Endothelial cell of umbilical vein (primary cell): ENCODE measurements around the gene SPAG16. TPM values are rescaled to one million over a fixed set of nuclear protein-coding genes. Genes with fewer than 3 reads are reported as not detected.

Experiments
- BruUV-seq: library from RNA; stranded (reverse); fragments of 400-500 nt; replicated peaks from 2 replicates; lab custom pipeline; 2021; lab: Mats Ljungman, UMichigan
- CTCF ChIA-PET: fragments of 300-600, 350-600 bp; sonication (Branson Sonifier 250); formaldehyde crosslinking; loops from one replicate; lab custom pipeline; 2021; ENCODE audit warnings: antibody characterized with exemption, inconsistent platforms; lab: Charles Lee
- POLR2A ChIA-PET: fragments of 300-600, 350-600 bp; sonication (Branson Sonifier 250); formaldehyde crosslinking; loops from one replicate; lab custom pipeline; 2021; ENCODE audit warnings: antibody characterized with exemption, inconsistent platforms; lab: Charles Lee
- DNase-seq: peaks from one replicate; pipeline ENCODE4 v3.0.0-alpha.2; 2011; ENCODE audit warnings: low read depth, low spot score
- FAIRE-seq: peaks from 2 replicates; lab custom pipeline; 2011; peaks lifted over from hg19 to GRCh38; lab: Jason Lieb, UNC
- H2AFZ ChIP-seq: 2 replicates; pipeline ENCODE4 v1.6.0; 2012; ENCODE audit warnings: low read depth, low read length, control low read depth, inconsistent platforms
- H3K27ac ChIP-seq: 2 replicates; pipeline ENCODE4 v1.5.1; 2011; ENCODE audit warnings: low read depth, mild to moderate bottlenecking, control low read depth, low read length, moderate library complexity; ENCODE audit not compliant: insufficient read depth
- H3K27me3 ChIP-seq, 2 experiments: 2 replicates each; pipeline versions ENCODE4 v1.6.0 to v1.6.1; 2011; ENCODE audit warnings: low read length in 2 of 2, mixed read lengths in 1 of 2; ENCODE audit not compliant: control insufficient read depth in 2 of 2, insufficient read depth in 2 of 2
- H3K36me3 ChIP-seq, 2 experiments: 2 replicates in 1 of 2; 3 replicates in 1 of 2; pipeline ENCODE4 v1.5.1; 2011; ENCODE audit warnings: low read length in 2 of 2, mild to moderate bottlenecking in 1 of 2, moderate library complexity in 1 of 2; ENCODE audit not compliant: control insufficient read depth in 2 of 2, insufficient read depth in 2 of 2; ENCODE audit errors: extremely low read depth in 1 of 2
- H3K4me1 ChIP-seq: 3 replicates; pipeline ENCODE4 v1.5.1; 2011; ENCODE audit warnings: mild to moderate bottlenecking, low read length; ENCODE audit not compliant: control insufficient read depth, insufficient read depth; ENCODE audit errors: extremely low read depth
- H3K4me2 ChIP-seq: 2 replicates; pipeline ENCODE4 v1.6.1; 2011; ENCODE audit warnings: low read length, control low read depth, mixed read lengths; ENCODE audit not compliant: insufficient read depth
- H3K4me3 ChIP-seq, 3 experiments: fragments of 200-600 bp in 1 of 3; sonication (generic), shearing (Covaris generic) in 1 of 3; replicated peaks in 1 of 3; 2 replicates each; pipeline ENCODE4 v1.5.1; 2011 to 2016; ENCODE audit warnings: control low read depth in 3 of 3, low read length in 3 of 3, mild to moderate bottlenecking in 2 of 3, inconsistent platforms in 1 of 3, low read depth in 1 of 3, moderate library complexity in 1 of 3; ENCODE audit not compliant: insufficient read depth in 1 of 3
- H3K79me2 ChIP-seq: 2 replicates; pipeline ENCODE4 v1.6.0; 2012; ENCODE audit warnings: low read length, inconsistent platforms; ENCODE audit not compliant: control insufficient read depth, insufficient read depth
- H3K9ac ChIP-seq: replicated peaks from 2 replicates; pipeline ENCODE3; 2011; ENCODE audit warnings: low read length, control low read depth; ENCODE audit not compliant: insufficient read depth; ENCODE audit errors: extremely low read depth
- H3K9me1 ChIP-seq: replicated peaks from 3 replicates; pipeline ENCODE4 v1.6.0; 2011; ENCODE audit warnings: mild to moderate bottlenecking, low read length; ENCODE audit not compliant: control insufficient read depth, insufficient read depth; ENCODE audit errors: extremely low read depth
- H3K9me3 ChIP-seq: replicated peaks from 2 replicates; pipeline ENCODE4 v1.5.1; 2012; ENCODE audit warnings: low read length, inconsistent platforms; ENCODE audit not compliant: control insufficient read depth, insufficient read depth
- H4K20me1 ChIP-seq: replicated peaks from 2 replicates; pipeline ENCODE3; 2011; ENCODE audit warnings: mild to moderate bottlenecking, low read length; ENCODE audit not compliant: control insufficient read depth, insufficient read depth; ENCODE audit errors: extremely low read depth
- EZH2 ChIP-seq: IDR thresholded peaks from 2 replicates; pipeline ENCODE4 v1.6.1; 2012; ENCODE audit warnings: borderline replicate concordance, low read depth, mild to moderate bottlenecking, moderate library complexity, low read length, inconsistent platforms; ENCODE audit not compliant: severe bottlenecking
- FOS ChIP-seq: IDR thresholded peaks from 2 replicates; pipeline ENCODE4 v1.6.1; 2011; ENCODE audit warnings: mild to moderate bottlenecking, low read length, moderate library complexity, borderline replicate concordance; ENCODE audit not compliant: insufficient read depth
- JUN ChIP-seq: IDR thresholded peaks from 2 replicates; pipeline ENCODE4 v1.6.1; 2011; ENCODE audit warnings: borderline replicate concordance, low read depth; ENCODE audit not compliant: insufficient read length, insufficient read depth
- MYC ChIP-seq: IDR thresholded peaks from one replicate; pipeline ENCODE4 v1.6.1; 2011; ENCODE audit warnings: mild to moderate bottlenecking, low read depth, low read length
- POLR2A ChIP-seq: IDR thresholded peaks from 2 replicates; pipeline ENCODE4 v1.6.1; 2012; ENCODE audit warnings: low read depth, mild to moderate bottlenecking, control low read depth, low read length
- POLR2AphosphoS5 ChIP-seq: IDR thresholded peaks from 2 replicates; pipeline ENCODE4 v1.6.1; 2012; ENCODE audit warnings: low read depth, mild to moderate bottlenecking, control low read depth, low read length, moderate library complexity; ENCODE audit not compliant: insufficient read depth
- dilution Hi-C: fragments of 300-500 bp; cut with MboI; formaldehyde crosslinking; loops from one replicate; pipeline ENCODE4 v1.15.0; 2019; ENCODE audit warnings: low sequenced_read_pairs; ENCODE audit not compliant: extremely low pct_ligation_motif_present
- intact Hi-C: fragments of 100-400 bp; cut with micrococcal nuclease; formaldehyde crosslinking; loops from one replicate; pipeline ENCODE4 v1.10.0; 2022
- polyA plus RNA-seq, 4 experiments: library from polyadenylated mRNA; depleted of rRNA in 3 of 4; stranded (reverse) in 3 of 4; unstranded in 1 of 4; fragments of >200 nt; gene quantifications; 2 replicates each; pipeline versions ENCODE4 v1.2.1 to v1.2.3, GENCODE V29; 2011 to 2012; ENCODE audit warnings: missing spikeins in 1 of 4
- total RNA-seq: library from RNA; stranded (reverse); gene quantifications from 2 replicates; pipeline ENCODE4 v1.2.3, GENCODE V29; 2021
- TF ChIP-seq, protein P1 (sequence below), 2 donors: IDR thresholded peaks; 1 replicate in 1 of 2; 2 replicates in 1 of 2; pipeline ENCODE4 v1.5.1; 2011; ENCODE audit warnings: low read length in 2 of 2, mild to moderate bottlenecking in 2 of 2, moderate library complexity in 2 of 2, control low read depth in 1 of 2, inconsistent platforms in 1 of 2, low read depth in 1 of 2; ENCODE audit not compliant: insufficient read depth in 1 of 2; ENCODE audit errors: extremely low read depth in 1 of 2
- TF ChIP-seq, protein P2 (sequence below): IDR thresholded peaks from 2 replicates; pipeline ENCODE4 v1.6.1; 2011; ENCODE audit not compliant: insufficient read depth, insufficient read length

Gene SPAG16
- total and polyA plus RNA-seq, 2 donors (not counting 3 experiments of a cell fraction or from before 2014, with no cell fraction given): 4.0 to 7.7 TPM

DNA sequence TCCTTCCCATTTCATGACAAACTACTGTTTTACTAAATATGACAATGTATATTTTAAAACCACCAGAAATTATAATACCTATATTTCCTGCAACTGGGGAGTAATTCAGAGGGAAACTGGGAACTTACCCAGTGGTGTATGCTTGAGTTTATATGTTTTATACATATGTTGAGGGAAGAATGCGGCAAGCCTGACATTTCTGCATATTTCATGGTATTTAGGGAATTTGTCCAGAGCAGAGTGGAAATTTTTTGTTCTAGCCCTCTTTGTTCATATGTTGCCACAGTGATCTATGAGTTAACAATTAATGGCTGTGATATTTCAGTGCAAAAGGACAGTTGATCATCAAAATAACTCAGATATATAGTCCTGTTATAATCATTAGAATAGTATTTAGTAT is 895.8 kb downstream of the SPAG16 start:
- ChIA-PET POLR2A (no interaction called here), CTCF (no interaction called here)
- FAIRE-seq (no peak), DNase-seq (no peak)
- BruUV-seq: no TSS peak
- intact Hi-C loops: no loop called here
- no peaks in the 10 kb centered on the region for H3K4me1 ChIP-seq
- H3K27ac ChIP-seq: no peak overlapping the region
- no peak overlapping the region for H2AFZ ChIP-seq
- H3K9ac ChIP-seq: no peak overlapping the region
- H3K4me3 ChIP-seq: no peak overlapping the region
- TF ChIP-seq JUN: no peak
- TF ChIP-seq, protein P1, sequence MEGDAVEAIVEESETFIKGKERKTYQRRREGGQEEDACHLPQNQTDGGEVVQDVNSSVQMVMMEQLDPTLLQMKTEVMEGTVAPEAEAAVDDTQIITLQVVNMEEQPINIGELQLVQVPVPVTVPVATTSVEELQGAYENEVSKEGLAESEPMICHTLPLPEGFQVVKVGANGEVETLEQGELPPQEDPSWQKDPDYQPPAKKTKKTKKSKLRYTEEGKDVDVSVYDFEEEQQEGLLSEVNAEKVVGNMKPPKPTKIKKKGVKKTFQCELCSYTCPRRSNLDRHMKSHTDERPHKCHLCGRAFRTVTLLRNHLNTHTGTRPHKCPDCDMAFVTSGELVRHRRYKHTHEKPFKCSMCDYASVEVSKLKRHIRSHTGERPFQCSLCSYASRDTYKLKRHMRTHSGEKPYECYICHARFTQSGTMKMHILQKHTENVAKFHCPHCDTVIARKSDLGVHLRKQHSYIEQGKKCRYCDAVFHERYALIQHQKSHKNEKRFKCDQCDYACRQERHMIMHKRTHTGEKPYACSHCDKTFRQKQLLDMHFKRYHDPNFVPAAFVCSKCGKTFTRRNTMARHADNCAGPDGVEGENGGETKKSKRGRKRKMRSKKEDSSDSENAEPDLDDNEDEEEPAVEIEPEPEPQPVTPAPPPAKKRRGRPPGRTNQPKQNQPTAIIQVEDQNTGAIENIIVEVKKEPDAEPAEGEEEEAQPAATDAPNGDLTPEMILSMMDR (IDR thresholded peaks at IDR 0.05; ENCODE audit: extremely low read depth in 1 of 2, insufficient read depth in 1 of 2, low read depth in 1 of 2, low read length in 2 of 2): no peak
- TF ChIP-seq MYC: no peak
- TF ChIP-seq POLR2AphosphoS5: no peak
- no peak for TF ChIP-seq POLR2A
- TF ChIP-seq EZH2: no peak
- TF ChIP-seq FOS: no peak
- TF ChIP-seq, protein P2, sequence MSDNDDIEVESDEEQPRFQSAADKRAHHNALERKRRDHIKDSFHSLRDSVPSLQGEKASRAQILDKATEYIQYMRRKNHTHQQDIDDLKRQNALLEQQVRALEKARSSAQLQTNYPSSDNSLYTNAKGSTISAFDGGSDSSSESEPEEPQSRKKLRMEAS: no peak
- dilution Hi-C loops: no loop called here
- H3K27me3 ChIP-seq: no peaks in the 10 kb centered on the region
- no peaks in the 10 kb centered on the region for H3K9me3 ChIP-seq
- H4K20me1 ChIP-seq: no peaks in the 10 kb centered on the region
- no peaks in the 10 kb centered on the region for H3K9me1 ChIP-seq
- no peaks in the 10 kb centered on the region for H3K79me2 ChIP-seq
- H3K36me3 ChIP-seq: no peaks in the 10 kb centered on the region
- no peak overlapping the region for H3K4me2 ChIP-seq
